Stimulated activated CD4-positive, alpha-beta T cell treated with anti-CD3 and anti-CD28 coated beads, Interleukin-12 subunit alpha, Interleukin-12 subunit beta, amount 100 ng/mL, for 4 hours (primary cell): ENCODE measurements around the gene MCC.

Experiments
- DNase-seq: peaks from one replicate; pipeline ENCODE4 v3.0.0-alpha.2; 2020

Gene MCC

GRCh38 chr5:113358696-113359095 is 129.6 kb downstream of the MCC start:
- no peak for DNase-seq

- no peak for DNase-seq
Observed at GRCh38 chr5:113357696-113358476, 130.4 kb downstream of the MCC start.

- DNase-seq, result no peak
Observed at GRCh38 chr5:113356487-113356886, 131.8 kb downstream of the MCC start.

GRCh38 chr5:113354055-113354454 is 134.2 kb downstream of the MCC start:
- no peak for DNase-seq

GRCh38 chr5:113347572-113347971 is 140.7 kb downstream of the MCC start:
- no peak for DNase-seq

- no peak for DNase-seq
Observed at GRCh38 chr5:113344973-113345940, 143.0 kb downstream of the MCC start.

- DNase-seq, result no peak
Observed at GRCh38 chr5:113343343-113343742, 144.9 kb downstream of the MCC start.

GRCh38 chr5:113340537-113340936 is 147.7 kb downstream of the MCC start:
- no peak for DNase-seq

GRCh38 chr5:113338628-113339027 is 149.6 kb downstream of the MCC start:
- no peak for DNase-seq

GRCh38 chr5:113337515-113338415 is 150.5 kb downstream of the MCC start:
- DNase-seq, result no peak

GRCh38 chr5:113336975-113337374 is 151.3 kb downstream of the MCC start:
- DNase-seq, result no peak

GRCh38 chr5:113333411-113333810 is 154.8 kb downstream of the MCC start:
- no peak for DNase-seq

GRCh38 chr5:113331209-113331551 is 157.1 kb downstream of the MCC start:
- DNase-seq, result no peak

- DNase-seq, result no peak
Observed at GRCh38 chr5:113330533-113331208, 157.6 kb downstream of the MCC start.

- DNase-seq, result no peak
Observed at GRCh38 chr5:113329981-113330380, 158.3 kb downstream of the MCC start.

GRCh38 chr5:113325054-113325453 is 163.2 kb downstream of the MCC start:
- DNase-seq, result no peak

- no peak for DNase-seq
Observed at GRCh38 chr5:113321276-113321675, 167.0 kb downstream of the MCC start.

GRCh38 chr5:113320273-113320780 is 167.9 kb downstream of the MCC start:
- no peak for DNase-seq

- DNase-seq, result no peak
Observed at GRCh38 chr5:113319256-113320053, 168.8 kb downstream of the MCC start.

- DNase-seq, result no peak
Observed at GRCh38 chr5:113317636-113318035, 170.6 kb downstream of the MCC start.

GRCh38 chr5:113311301-113311700 is 177.0 kb downstream of the MCC start:
- no peak for DNase-seq
